Mesenchymal stem cell (in vitro differentiated cells and primary cell): ENCODE data around the gene HOXC11.
A peak's percentile ranks its signal among the peaks of the same experiment; 100 is the strongest.

Source experiments
- DNase-seq: peaks from one replicate; pipeline ENCODE4 v3.0.0-alpha.2; 2013
- H2AFZ ChIP-seq: one replicate; pipeline ENCODE4 v1.6.1; 2013; ENCODE audit warnings: low read depth, mild to moderate bottlenecking, control low read depth, inconsistent platforms, low read length, moderate library complexity
- H2AK5ac ChIP-seq: 2 replicates; pipeline ENCODE4 v1.6.1; 2013; ENCODE audit warnings: low read length, moderate library complexity, mild to moderate bottlenecking, inconsistent platforms; ENCODE audit not compliant: severe bottlenecking
- H2BK120ac ChIP-seq: one replicate; pipeline ENCODE4 v1.6.1; 2013; ENCODE audit warnings: low read depth, mild to moderate bottlenecking, inconsistent platforms, low read length, moderate library complexity
- H2BK12ac ChIP-seq, 2 experiments: one replicate each; pipeline ENCODE4 v1.6.1; 2013; ENCODE audit warnings: inconsistent platforms in 2 of 2, low read length in 2 of 2, mild to moderate bottlenecking in 2 of 2, moderate library complexity in 2 of 2, control low read depth in 1 of 2
- H2BK15ac ChIP-seq: one replicate; pipeline ENCODE4 v1.6.1; 2013; ENCODE audit warnings: mild to moderate bottlenecking, low read depth, inconsistent platforms; ENCODE audit not compliant: poor library complexity, severe bottlenecking
- H2BK5ac ChIP-seq: 2 replicates; pipeline ENCODE4 v1.6.1; 2013; ENCODE audit warnings: low read depth, mild to moderate bottlenecking, low read length, control low read depth, inconsistent platforms; ENCODE audit not compliant: poor library complexity, severe bottlenecking
- H3K14ac ChIP-seq, 2 experiments: one replicate each; pipeline ENCODE4 v1.6.1; 2013; ENCODE audit warnings: inconsistent platforms in 2 of 2, low read length in 2 of 2, control low read depth in 1 of 2, mild to moderate bottlenecking in 1 of 2, moderate library complexity in 1 of 2
- H3K18ac ChIP-seq, 2 experiments: one replicate each; pipeline ENCODE4 v1.6.1; 2013; ENCODE audit warnings: inconsistent platforms in 2 of 2, low read length in 2 of 2, control low read depth in 1 of 2, low read depth in 1 of 2, mild to moderate bottlenecking in 1 of 2
- H3K23ac ChIP-seq, 2 experiments: one replicate each; pipeline ENCODE4 v1.6.1; 2013; ENCODE audit warnings: inconsistent platforms in 2 of 2, low read length in 2 of 2, mild to moderate bottlenecking in 2 of 2, moderate library complexity in 2 of 2, control low read depth in 1 of 2
- H3K27ac ChIP-seq: 2 replicates; pipeline ENCODE4 v1.5.1; 2013; ENCODE audit warnings: mild to moderate bottlenecking, moderate library complexity, low read length, control low read depth, inconsistent platforms; ENCODE audit not compliant: poor library complexity, severe bottlenecking
- H3K27me3 ChIP-seq, 2 experiments: 2 replicates each; pipeline versions ENCODE4 v1.6.1 to v1.7.0; 2013; ENCODE audit warnings: low read length in 2 of 2, mild to moderate bottlenecking in 2 of 2, moderate library complexity in 2 of 2, control low read depth in 1 of 2, inconsistent platforms in 1 of 2; ENCODE audit not compliant: control insufficient read depth in 1 of 2, insufficient read depth in 1 of 2
- H3K36me3 ChIP-seq, 2 experiments: 2 replicates each; pipeline versions ENCODE4 v1.6.1 to v1.7.0; 2013; ENCODE audit warnings: low read length in 2 of 2, control low read depth in 1 of 2, inconsistent platforms in 1 of 2, low read depth in 1 of 2, mild to moderate bottlenecking in 1 of 2; ENCODE audit not compliant: insufficient read depth in 2 of 2, control insufficient read depth in 1 of 2
- H3K4ac ChIP-seq, 2 experiments: one replicate each; pipeline ENCODE4 v1.6.1; 2013; ENCODE audit warnings: inconsistent platforms in 2 of 2, low read length in 2 of 2, mild to moderate bottlenecking in 2 of 2, moderate library complexity in 2 of 2, control low read depth in 1 of 2, low read depth in 1 of 2
- H3K4me1 ChIP-seq: 2 replicates; pipeline ENCODE4 v1.6.1; 2013; ENCODE audit warnings: low read depth, low read length, control low read depth; ENCODE audit not compliant: control insufficient read depth, insufficient read depth
- H3K4me2 ChIP-seq: 2 replicates; pipeline ENCODE4 v1.6.1; 2013; ENCODE audit warnings: low read length, mild to moderate bottlenecking, inconsistent platforms; ENCODE audit not compliant: poor library complexity, severe bottlenecking
- H3K4me3 ChIP-seq, 2 experiments: 2 replicates each; pipeline versions ENCODE4 v1.5.1 to v1.7.0; 2013; ENCODE audit warnings: low read length in 2 of 2, mild to moderate bottlenecking in 2 of 2, control low read depth in 1 of 2, low read depth in 1 of 2; ENCODE audit not compliant: insufficient read depth in 1 of 2
- H3K79me1 ChIP-seq: replicated peaks from 2 replicates; pipeline ENCODE4 v1.6.1; 2013; ENCODE audit warnings: mild to moderate bottlenecking, control low read depth, low read length, inconsistent platforms; ENCODE audit not compliant: poor library complexity, severe bottlenecking
- H3K9ac ChIP-seq: 2 replicates; pipeline ENCODE4 v1.7.0; 2013; ENCODE audit warnings: mild to moderate bottlenecking, low read length, moderate library complexity
- H3K9me3 ChIP-seq: 2 replicates; pipeline ENCODE4 v1.7.0; 2013; ENCODE audit warnings: mild to moderate bottlenecking, low read length; ENCODE audit not compliant: control insufficient read depth
- H4K8ac ChIP-seq: one replicate; pipeline ENCODE4 v1.6.1; 2013; ENCODE audit warnings: inconsistent platforms, mild to moderate bottlenecking, low read length, moderate library complexity
- H4K91ac ChIP-seq: one replicate; pipeline ENCODE4 v1.6.1; 2013; ENCODE audit warnings: mild to moderate bottlenecking, low read length, inconsistent platforms
- WGBS: methylation state at CpG from one replicate; pipeline ENCODE4 v1.1.7; 2013; ENCODE audit warnings: mixed read lengths; 5-methylcytosine and 5-hydroxymethylcytosine counted together

The HOXC11 gene

GRCh38 chr12:53975064-53975471 lies 2.1 kb downstream of the HOXC11 start:
- Histone ChIP-seq H3K4me3 (peak overlapping the region; percentile 53 to 83), H2BK15ac (no peak overlapping the region), H2AFZ (no peak overlapping the region), H3K27me3 (peaks cover 67 to 94% of the 10 kb centered on the region in 2 experiments), H4K91ac (no peak overlapping the region), H2BK5ac (no peak overlapping the region), H3K27ac (no peak overlapping the region), H4K8ac (no peak overlapping the region), H3K4ac (no peak overlapping the region), H3K4me2 (peak overlapping the region; percentile 52), H3K9ac (peak overlapping the region; percentile 84), H3K9me3 (no peaks in the 10 kb centered on the region), H2BK120ac (no peak overlapping the region), H3K36me3 (no peaks in the 10 kb centered on the region), H2AK5ac (no peak overlapping the region), H3K23ac (peak overlapping the region in 1 of 2 experiments; percentile 27), H3K14ac (no peak overlapping the region), H3K4me1 (peaks cover 23% of the 10 kb centered on the region), H3K18ac (no peak overlapping the region), H3K79me1 (no peaks in the 10 kb centered on the region), H2BK12ac (no peak overlapping the region)
- no peak for DNase-seq
- WGBS, result 4% methylated on average over 22 of the region's 25 CpGs

- H2AFZ ChIP-seq, result no peak overlapping the region
- no peak overlapping the region for H2BK12ac ChIP-seq
- no peak overlapping the region for H2BK5ac ChIP-seq
- H3K14ac ChIP-seq, result no peak overlapping the region
- no peaks in the 10 kb centered on the region for H3K36me3 ChIP-seq
- H3K79me1 ChIP-seq, result no peaks in the 10 kb centered on the region
- H2BK120ac ChIP-seq, result no peak overlapping the region
- no peak overlapping the region for H3K23ac ChIP-seq
- no peak overlapping the region for H2BK15ac ChIP-seq
- peak overlapping the region; percentile 84 for H3K9ac ChIP-seq
- H4K8ac ChIP-seq, result no peak overlapping the region
- no peak for DNase-seq
- 22% methylated on average over 30 of the region's 31 CpGs for WGBS
- H3K4me1 ChIP-seq, result peaks cover 23% of the 10 kb centered on the region
- H3K27me3 ChIP-seq, result peaks cover 61 to 91% of the 10 kb centered on the region in 2 experiments
- no peaks in the 10 kb centered on the region for H3K9me3 ChIP-seq
- H4K91ac ChIP-seq, result no peak overlapping the region
- H3K4me3 ChIP-seq, result peak overlapping the region in 1 of 2 experiments; percentile 83
- H3K27ac ChIP-seq, result no peak overlapping the region
- no peak overlapping the region for H3K4ac ChIP-seq
- no peak overlapping the region for H2AK5ac ChIP-seq
- H3K18ac ChIP-seq, result no peak overlapping the region
- H3K4me2 ChIP-seq, result peak overlapping the region; percentile 52
These were observed 2.7 kb downstream of the HOXC11 start for GRCh38 chr12:53975479-53976152.

GRCh38 chr12:53976172-53976822 lies 3.4 kb downstream of the HOXC11 start:
- H3K36me3 ChIP-seq, result no peaks in the 10 kb centered on the region
- H3K14ac ChIP-seq, result no peak overlapping the region
- WGBS, result 26% methylated on average over 17 of the region's 21 CpGs
- no peak overlapping the region for H2BK12ac ChIP-seq
- peaks cover 23% of the 10 kb centered on the region for H3K4me1 ChIP-seq
- H3K79me1 ChIP-seq, result no peaks in the 10 kb centered on the region
- H2AFZ ChIP-seq, result no peak overlapping the region
- peaks cover 59 to 91% of the 10 kb centered on the region in 2 experiments for H3K27me3 ChIP-seq
- H3K4ac ChIP-seq, result no peak overlapping the region
- no peak overlapping the region for H3K27ac ChIP-seq
- no peak overlapping the region for H3K23ac ChIP-seq
- H3K9me3 ChIP-seq, result no peaks in the 10 kb centered on the region
- H3K4me3 ChIP-seq, result no peak overlapping the region
- H3K9ac ChIP-seq, result no peak overlapping the region
- H2BK120ac ChIP-seq, result no peak overlapping the region
- no peak overlapping the region for H2BK15ac ChIP-seq
- no peak overlapping the region for H2BK5ac ChIP-seq
- H2AK5ac ChIP-seq, result no peak overlapping the region
- H4K8ac ChIP-seq, result no peak overlapping the region
- H4K91ac ChIP-seq, result no peak overlapping the region
- no peak overlapping the region for H3K18ac ChIP-seq
- DNase-seq, result no peak
- no peak overlapping the region for H3K4me2 ChIP-seq

- H3K9ac ChIP-seq, result no peak overlapping the region
- H4K91ac ChIP-seq, result no peak overlapping the region
- H3K4me3 ChIP-seq, result no peak overlapping the region
- H2BK120ac ChIP-seq, result no peak overlapping the region
- no peak overlapping the region for H3K18ac ChIP-seq
- H3K9me3 ChIP-seq, result no peaks in the 10 kb centered on the region
- H3K36me3 ChIP-seq, result no peaks in the 10 kb centered on the region
- H2AK5ac ChIP-seq, result no peak overlapping the region
- H2BK5ac ChIP-seq, result no peak overlapping the region
- H2BK15ac ChIP-seq, result no peak overlapping the region
- no peak overlapping the region for H3K23ac ChIP-seq
- no peaks in the 10 kb centered on the region for H3K79me1 ChIP-seq
- H2AFZ ChIP-seq, result no peak overlapping the region
- 12% methylated on average over 4 of the region's 9 CpGs for WGBS
- DNase-seq, result no peak
- no peak overlapping the region for H3K14ac ChIP-seq
- H3K4me1 ChIP-seq, result peaks cover 23% of the 10 kb centered on the region
- no peak overlapping the region for H3K4me2 ChIP-seq
- H2BK12ac ChIP-seq, result no peak overlapping the region
- no peak overlapping the region for H4K8ac ChIP-seq
- peaks cover 52 to 91% of the 10 kb centered on the region in 2 experiments for H3K27me3 ChIP-seq
- H3K4ac ChIP-seq, result no peak overlapping the region
- H3K27ac ChIP-seq, result no peak overlapping the region
These were observed 4.1 kb downstream of the HOXC11 start for GRCh38 chr12:53976823-53977595.
